ENCODE measurements around the gene COP1.

Gene COP1

DNA sequence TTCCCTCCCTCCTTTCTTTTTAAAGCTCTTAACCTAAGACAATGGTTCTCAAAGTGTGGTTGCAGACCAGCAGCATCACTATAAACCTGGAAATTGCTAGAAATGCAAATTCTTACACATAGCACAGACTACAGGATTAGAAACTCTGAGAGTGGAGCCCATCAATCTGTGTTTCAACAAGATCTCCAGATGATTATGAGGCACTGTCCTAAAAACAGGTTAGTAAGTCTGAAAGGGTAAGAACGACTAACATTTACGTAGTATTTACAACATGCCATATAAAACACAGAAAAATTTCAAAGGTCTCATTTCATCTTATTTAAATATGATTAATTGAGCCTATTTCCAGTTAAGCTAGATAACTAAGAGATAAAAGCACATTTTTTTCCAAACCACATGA lies 138.8 kb downstream of the COP1 start:
- TF ChIP-seq, protein P1, sequence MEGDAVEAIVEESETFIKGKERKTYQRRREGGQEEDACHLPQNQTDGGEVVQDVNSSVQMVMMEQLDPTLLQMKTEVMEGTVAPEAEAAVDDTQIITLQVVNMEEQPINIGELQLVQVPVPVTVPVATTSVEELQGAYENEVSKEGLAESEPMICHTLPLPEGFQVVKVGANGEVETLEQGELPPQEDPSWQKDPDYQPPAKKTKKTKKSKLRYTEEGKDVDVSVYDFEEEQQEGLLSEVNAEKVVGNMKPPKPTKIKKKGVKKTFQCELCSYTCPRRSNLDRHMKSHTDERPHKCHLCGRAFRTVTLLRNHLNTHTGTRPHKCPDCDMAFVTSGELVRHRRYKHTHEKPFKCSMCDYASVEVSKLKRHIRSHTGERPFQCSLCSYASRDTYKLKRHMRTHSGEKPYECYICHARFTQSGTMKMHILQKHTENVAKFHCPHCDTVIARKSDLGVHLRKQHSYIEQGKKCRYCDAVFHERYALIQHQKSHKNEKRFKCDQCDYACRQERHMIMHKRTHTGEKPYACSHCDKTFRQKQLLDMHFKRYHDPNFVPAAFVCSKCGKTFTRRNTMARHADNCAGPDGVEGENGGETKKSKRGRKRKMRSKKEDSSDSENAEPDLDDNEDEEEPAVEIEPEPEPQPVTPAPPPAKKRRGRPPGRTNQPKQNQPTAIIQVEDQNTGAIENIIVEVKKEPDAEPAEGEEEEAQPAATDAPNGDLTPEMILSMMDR (IDR thresholded peaks at IDR 0.05; ENCODE audit: control extremely low read depth, extremely low read depth, low read depth, missing control alignments), result no peak
- ChIA-PET POLR2A (no interaction called here), CTCF (no interaction called here)
- DNase-seq (ENCODE audit: extremely low spot score), result no peak

DNA sequence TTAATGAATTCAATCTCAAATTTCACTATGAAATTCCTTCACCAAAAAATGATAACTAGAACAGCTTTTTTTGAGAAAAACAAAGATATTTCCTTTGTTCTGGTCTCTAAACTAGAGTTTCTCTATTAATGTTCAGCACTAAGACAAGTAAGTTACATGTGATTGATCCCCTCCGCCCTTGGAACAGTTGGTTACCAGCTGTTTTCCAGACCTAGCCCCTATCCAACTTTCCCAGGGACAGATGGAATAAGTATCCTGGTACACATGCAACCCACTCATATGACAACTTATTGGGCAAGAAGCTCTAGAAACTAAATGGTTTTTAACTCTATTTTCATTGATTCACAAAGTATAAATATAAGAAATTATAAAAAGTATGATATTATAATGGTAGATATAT lies 140.4 kb downstream of the COP1 start:
- CTCF ChIA-PET, result interaction anchor here (1.5 kb wide), 1 partner anchor 118 kb away, joined by 3 read pairs; no protein-coding TSS in a partner anchor
- DNase-seq (ENCODE audit: extremely low spot score), result no peak
- POLR2A ChIA-PET, result no interaction called here
- TF ChIP-seq, protein P1 (IDR thresholded peaks at IDR 0.05; ENCODE audit: control extremely low read depth, extremely low read depth, low read depth, missing control alignments), result no peak

DNA sequence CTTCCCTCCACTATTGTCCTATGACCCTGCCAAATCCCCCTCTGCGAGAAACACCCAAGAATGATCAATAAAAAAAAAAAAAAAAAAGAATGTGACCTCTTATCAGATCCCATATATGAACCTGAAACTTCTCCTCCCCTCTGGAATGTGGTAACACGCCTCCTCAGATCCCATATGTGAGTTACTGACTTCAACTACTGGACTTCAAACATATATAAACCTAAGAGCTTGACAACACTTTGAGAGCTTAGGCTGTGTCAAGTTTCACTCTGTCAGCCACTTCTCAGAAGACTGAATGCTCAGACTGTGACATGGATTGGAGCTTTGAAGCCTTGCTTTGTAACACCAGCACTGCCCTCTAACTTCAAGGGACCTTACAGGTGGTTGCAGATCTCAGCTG lies 148.4 kb downstream of the COP1 start:
- ChIA-PET POLR2A (no interaction called here), CTCF (interaction anchor here (1.2 kb wide), 2 partner anchors 12 to 21 kb away, joined by 3 to 4 read pairs; no protein-coding TSS in a partner anchor)
- DNase-seq (ENCODE audit: extremely low spot score), result no peak
- TF ChIP-seq, protein P1 (IDR thresholded peaks at IDR 0.05; ENCODE audit: control extremely low read depth, extremely low read depth, low read depth, missing control alignments), result no peak

DNA sequence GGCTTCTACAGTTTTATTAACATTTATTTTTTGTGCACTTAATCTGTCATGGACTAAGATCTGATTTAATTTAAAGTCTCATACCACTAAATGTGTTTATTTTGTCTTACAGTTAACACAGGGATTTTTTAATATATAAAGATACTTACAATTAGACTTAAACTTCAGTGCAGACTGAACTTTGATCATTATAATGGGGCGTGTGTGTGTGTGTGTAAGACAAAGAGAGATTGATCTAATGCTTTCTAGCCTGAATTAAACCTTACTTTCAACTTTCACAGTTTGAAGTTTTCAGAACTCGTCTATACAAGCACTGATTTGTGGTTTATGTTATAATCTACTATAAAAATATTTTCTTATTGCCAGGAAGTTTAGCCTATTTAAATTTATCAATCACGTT lies 150.8 kb downstream of the COP1 start:
- ChIA-PET CTCF (no interaction called here), POLR2A (no interaction called here)
- TF ChIP-seq, protein P1 (IDR thresholded peaks at IDR 0.05; ENCODE audit: control extremely low read depth, extremely low read depth, low read depth, missing control alignments), result no peak
- no peak for DNase-seq (ENCODE audit: extremely low spot score)

DNA sequence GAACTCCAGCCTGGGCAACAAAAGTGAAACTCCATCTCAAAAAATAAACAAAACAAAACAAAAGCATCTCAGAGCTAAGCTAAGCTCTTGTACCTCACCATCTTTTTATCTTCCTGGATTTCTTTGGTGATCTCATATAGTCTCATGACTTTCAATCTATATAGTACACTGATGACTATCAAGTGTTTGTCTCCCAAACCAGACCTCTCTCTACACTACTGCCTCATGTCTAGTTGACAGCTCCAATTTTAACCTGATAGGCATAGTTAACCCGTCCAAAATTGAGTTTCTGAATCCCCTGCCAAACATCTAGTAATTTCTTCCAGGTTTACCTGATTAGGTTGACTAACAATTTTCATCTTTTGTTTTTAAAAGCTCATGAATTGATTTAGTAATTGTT lies 151.7 kb downstream of the COP1 start:
- ChIA-PET POLR2A (no interaction called here), CTCF (interaction anchor here (1.0 to 1.7 kb wide), 3 partner anchors 10 to 50 kb away, joined by 3 to 4 read pairs (median 3); no protein-coding TSS in a partner anchor)
- no peak for DNase-seq (ENCODE audit: extremely low spot score)
- TF ChIP-seq, protein P1 (IDR thresholded peaks at IDR 0.05; ENCODE audit: control extremely low read depth, extremely low read depth, low read depth, missing control alignments), result no peak

DNA sequence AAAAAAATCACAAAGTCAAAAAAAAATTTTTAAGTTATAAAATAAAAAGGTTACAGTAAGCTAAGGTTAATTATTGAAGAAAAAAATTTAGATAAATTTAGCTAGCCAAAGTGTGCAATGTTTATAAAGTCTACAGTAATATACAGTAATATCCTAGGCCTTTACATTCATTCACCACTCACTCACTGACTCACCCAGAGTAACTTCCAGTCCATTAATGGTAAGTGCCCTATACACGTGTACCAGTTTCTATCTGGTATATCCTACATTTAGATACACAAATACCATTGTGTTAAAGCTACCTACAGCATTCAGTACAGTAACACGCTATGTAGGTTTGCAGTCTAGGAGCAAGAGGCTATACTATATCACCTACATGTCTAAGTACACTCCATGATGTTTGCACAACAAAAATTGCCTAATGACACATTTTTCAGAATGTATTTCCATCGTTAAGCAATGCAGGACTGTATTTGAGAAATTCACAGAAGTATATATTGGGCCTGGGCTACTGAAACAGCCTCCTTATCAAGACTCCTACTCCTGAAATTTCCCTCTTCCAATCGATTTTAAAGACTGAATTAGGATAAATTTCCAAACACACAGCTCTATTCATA lies 155.1 kb downstream of the COP1 start:
- ChIA-PET POLR2A (no interaction called here), CTCF (interaction anchor here (1.2 to 1.8 kb wide), 2 partner anchors 10 to 18 kb away, joined by 3 to 4 read pairs; no protein-coding TSS in a partner anchor)
- DNase-seq (ENCODE audit: extremely low spot score), result no peak
- TF ChIP-seq, protein P1 (IDR thresholded peaks at IDR 0.05; ENCODE audit: control extremely low read depth, extremely low read depth, low read depth, missing control alignments), result no peak
